SK-N-SH treated with all-trans-retinoic acid at 6 μM for 48 hours (cell line): ENCODE measurements around the gene NPIPB6.
"Not testable (repeated sequence)": the region's sequence is repeated elsewhere in the genome, so short reads cannot be mapped to it uniquely, and the experiment has no call there.

Experiments
- BACH2 ChIP-seq: fragments of 250-450 bp; sonication (Bioruptor Pico); IDR thresholded peaks from 2 replicates; pipeline ENCODE4 v1.9.0; 2021; ENCODE audit warnings: mild to moderate bottlenecking, borderline replicate concordance
- CREB5 ChIP-seq: fragments of 250-450 bp; sonication (Bioruptor Pico); IDR thresholded peaks from 2 replicates; pipeline ENCODE4 v1.5.1; 2020; ENCODE audit warnings: low read depth, mild to moderate bottlenecking, moderate library complexity
- ESRRG ChIP-seq: fragments of 250-450 bp; sonication (Bioruptor Pico); IDR thresholded peaks from 2 replicates; pipeline ENCODE4 v1.6.1; 2021; ENCODE audit warnings: mild to moderate bottlenecking
- OSR1 ChIP-seq: fragments of 250-450 bp; sonication (Bioruptor Pico); IDR thresholded peaks from 2 replicates; pipeline ENCODE4 v1.8.0; 2022; ENCODE audit warnings: moderate library complexity, mild to moderate bottlenecking, inconsistent platforms
- PATZ1 ChIP-seq: fragments of 250-450 bp; sonication (Bioruptor Pico); IDR thresholded peaks from 2 replicates; pipeline ENCODE4 v1.8.0; 2020; ENCODE audit warnings: mild to moderate bottlenecking, moderate library complexity, borderline replicate concordance
- POU6F1 ChIP-seq: fragments of 250-450 bp; sonication (Bioruptor Pico); IDR thresholded peaks from 2 replicates; pipeline ENCODE4 v1.8.0; 2021; ENCODE audit warnings: low read depth, mild to moderate bottlenecking, moderate library complexity, borderline replicate concordance
- TCF4 ChIP-seq: fragments of 250-450 bp; sonication (Bioruptor Pico); IDR thresholded peaks from 2 replicates; pipeline ENCODE4 v1.8.0; 2021; ENCODE audit warnings: mild to moderate bottlenecking, moderate library complexity, borderline replicate concordance
- TOX ChIP-seq: fragments of 250-450 bp; sonication (Bioruptor Pico); IDR thresholded peaks from 2 replicates; pipeline ENCODE4 v1.8.0; 2021; ENCODE audit warnings: mild to moderate bottlenecking, moderate library complexity, borderline replicate concordance
- ZC3H10 ChIP-seq: fragments of 250-450 bp; sonication (Bioruptor Pico); IDR thresholded peaks from 2 replicates; pipeline ENCODE4 v1.5.1; 2021; ENCODE audit warnings: mild to moderate bottlenecking, moderate library complexity
- ZNF8 ChIP-seq: fragments of 450-650 bp; formaldehyde crosslinking; IDR thresholded peaks from 2 replicates; pipeline ENCODE4 v1.5.0; 2020; ENCODE audit warnings: mild to moderate bottlenecking, moderate library complexity

DNA sequence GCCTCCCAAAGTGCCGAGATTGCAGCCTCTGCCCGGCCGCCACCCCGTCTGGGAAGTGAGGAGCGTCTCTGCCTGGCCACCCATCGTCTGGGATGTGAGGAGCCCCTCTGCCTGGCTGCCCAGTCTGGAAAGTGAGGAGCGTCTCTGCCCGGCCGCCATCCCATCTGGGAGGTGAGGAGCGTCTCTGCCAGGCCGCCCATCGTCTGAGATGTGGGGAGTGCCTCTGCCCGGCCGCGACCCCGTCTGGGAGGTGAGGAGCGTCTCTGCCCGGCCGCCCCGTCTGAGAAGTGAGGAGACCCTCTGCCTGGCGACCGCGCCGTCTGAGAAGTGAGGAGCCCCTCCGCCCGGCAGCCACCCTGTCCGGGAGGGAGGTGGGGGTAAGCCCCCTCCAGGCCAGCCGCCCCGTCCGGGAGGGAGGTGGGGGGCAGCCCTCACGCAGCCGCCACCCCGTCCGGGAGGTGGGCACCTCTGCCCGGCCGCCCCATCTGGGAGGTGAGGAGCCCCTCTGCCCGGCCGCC, 13.9 kb upstream of the NPIPB6 start:
- TF ChIP-seq TOX (CRISPR knock-in tag); POU6F1 (CRISPR knock-in tag); ZC3H10 (CRISPR knock-in tag); BACH2 (CRISPR knock-in tag); PATZ1 (CRISPR knock-in tag); OSR1 (CRISPR knock-in tag); ESRRG (CRISPR knock-in tag); ZNF8; TCF4; CREB5 (CRISPR knock-in tag): not testable (repeated sequence)
